ENCODE data around the gene PPP2R5C. TPM values are rescaled to one million over a fixed set of nuclear protein-coding genes. Genes with fewer than 3 reads are reported as not detected.

PPP2R5C gene
- total RNA-seq, 1 donor from 2014 or later, result 55.3 TPM

- no peak overlapping the region for H3K9ac ChIP-seq (ENCODE audit: low read depth in 1 of 3, low read length in 3 of 3)
- no peak overlapping the region for H3K4me3 ChIP-seq (ENCODE audit: low read length in 3 of 3)
- peaks cover 0 to 9% (median 0%) of the 10 kb centered on the region in 3 donors for H3K4me1 ChIP-seq (ENCODE audit: control insufficient read depth in 3 of 3, insufficient read depth in 3 of 3, low read length in 3 of 3)
- H3K27me3 ChIP-seq (ENCODE audit: control insufficient read depth in 3 of 3, insufficient read depth in 3 of 3, low read length in 3 of 3), result no peaks in the 10 kb centered on the region
- peaks cover 3 to 8% (median 5%) of the 10 kb centered on the region in 3 donors for H3K36me3 ChIP-seq (ENCODE audit: control insufficient read depth in 3 of 3, insufficient read depth in 3 of 3, low read length in 3 of 3)
- no peak overlapping the region for H3K27ac ChIP-seq (ENCODE audit: low read depth, low read length)
- no peaks in the 10 kb centered on the region for H3K9me3 ChIP-seq (ENCODE audit: control insufficient read depth in 3 of 3, low read length in 3 of 3)
Measured at GRCh38 chr14:101865288-101865687, 103.8 kb downstream of the PPP2R5C start.

DNA sequence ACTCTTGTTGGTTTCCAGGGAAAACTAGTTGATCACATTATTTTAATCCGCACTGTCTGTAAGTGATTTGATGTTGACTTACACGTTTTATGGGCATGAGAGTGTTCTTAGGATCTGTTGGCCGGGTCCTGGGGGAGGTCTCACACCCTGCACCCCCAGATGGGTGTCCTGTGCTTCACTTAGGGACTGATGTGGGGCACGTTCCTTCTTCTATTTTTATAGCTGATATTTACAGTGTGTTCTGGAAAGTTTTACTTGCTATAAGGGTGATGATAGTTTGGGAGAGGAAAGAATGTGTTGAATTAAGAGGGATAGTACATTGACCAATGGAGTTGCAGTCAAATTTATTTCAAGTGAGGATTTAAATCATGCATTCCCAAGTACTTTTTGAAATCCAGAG is 106.3 kb downstream of the PPP2R5C start:
- Histone ChIP-seq H3K4me1 (ENCODE audit: control insufficient read depth in 3 of 3, insufficient read depth in 3 of 3, low read length in 3 of 3) (peaks cover 0 to 3% (median 0%) of the 10 kb centered on the region in 3 donors), H3K4me3 (ENCODE audit: low read length in 3 of 3) (no peak overlapping the region), H3K9ac (ENCODE audit: low read depth in 1 of 3, low read length in 3 of 3) (no peak overlapping the region), H3K9me3 (ENCODE audit: control insufficient read depth in 3 of 3, low read length in 3 of 3) (no peaks in the 10 kb centered on the region), H3K27ac (ENCODE audit: low read depth, low read length) (no peak overlapping the region), H3K36me3 (ENCODE audit: control insufficient read depth in 3 of 3, insufficient read depth in 3 of 3, low read length in 3 of 3) (peaks cover 0 to 8% (median 5%) of the 10 kb centered on the region in 3 donors), H3K27me3 (ENCODE audit: control insufficient read depth in 3 of 3, insufficient read depth in 3 of 3, low read length in 3 of 3) (no peaks in the 10 kb centered on the region)

- H3K4me1 ChIP-seq (ENCODE audit: control insufficient read depth in 3 of 3, insufficient read depth in 3 of 3, low read length in 3 of 3), result peaks cover 0 to 2% (median 0%) of the 10 kb centered on the region in 3 donors
- no peaks in the 10 kb centered on the region for H3K27me3 ChIP-seq (ENCODE audit: control insufficient read depth in 3 of 3, insufficient read depth in 3 of 3, low read length in 3 of 3)
- no peak overlapping the region for H3K27ac ChIP-seq (ENCODE audit: low read depth, low read length)
- H3K9me3 ChIP-seq (ENCODE audit: control insufficient read depth in 3 of 3, low read length in 3 of 3), result no peaks in the 10 kb centered on the region
- H3K4me3 ChIP-seq (ENCODE audit: low read length in 3 of 3), result no peak overlapping the region
- H3K9ac ChIP-seq (ENCODE audit: low read depth in 1 of 3, low read length in 3 of 3), result no peak overlapping the region
- peaks cover 0 to 8% (median 4%) of the 10 kb centered on the region in 3 donors for H3K36me3 ChIP-seq (ENCODE audit: control insufficient read depth in 3 of 3, insufficient read depth in 3 of 3, low read length in 3 of 3)
Measured at GRCh38 chr14:101869217-101869616, 107.7 kb downstream of the PPP2R5C start.

GRCh38 chr14:101870273-101870939 is 108.9 kb downstream of the PPP2R5C start:
- H3K9me3 ChIP-seq (ENCODE audit: control insufficient read depth in 3 of 3, low read length in 3 of 3), result no peaks in the 10 kb centered on the region
- H3K4me3 ChIP-seq (ENCODE audit: low read length in 3 of 3), result no peak overlapping the region
- no peak overlapping the region for H3K27ac ChIP-seq (ENCODE audit: low read depth, low read length)
- no peak overlapping the region for H3K9ac ChIP-seq (ENCODE audit: low read depth in 1 of 3, low read length in 3 of 3)
- H3K27me3 ChIP-seq (ENCODE audit: control insufficient read depth in 3 of 3, insufficient read depth in 3 of 3, low read length in 3 of 3), result no peaks in the 10 kb centered on the region
- peaks cover 0 to 2% (median 0%) of the 10 kb centered on the region in 3 donors for H3K4me1 ChIP-seq (ENCODE audit: control insufficient read depth in 3 of 3, insufficient read depth in 3 of 3, low read length in 3 of 3)
- peaks cover 0 to 1% (median 0%) of the 10 kb centered on the region in 3 donors for H3K36me3 ChIP-seq (ENCODE audit: control insufficient read depth in 3 of 3, insufficient read depth in 3 of 3, low read length in 3 of 3)

GRCh38 chr14:101872346-101872745 is 110.8 kb downstream of the PPP2R5C start:
- Histone ChIP-seq H3K27me3 (ENCODE audit: control insufficient read depth in 3 of 3, insufficient read depth in 3 of 3, low read length in 3 of 3) (no peaks in the 10 kb centered on the region), H3K9ac (ENCODE audit: low read depth in 1 of 3, low read length in 3 of 3) (no peak overlapping the region), H3K9me3 (ENCODE audit: control insufficient read depth in 3 of 3, low read length in 3 of 3) (no peaks in the 10 kb centered on the region), H3K4me3 (ENCODE audit: low read length in 3 of 3) (no peak overlapping the region), H3K36me3 (ENCODE audit: control insufficient read depth in 3 of 3, insufficient read depth in 3 of 3, low read length in 3 of 3) (no peaks in the 10 kb centered on the region), H3K27ac (ENCODE audit: low read depth, low read length) (no peak overlapping the region), H3K4me1 (ENCODE audit: control insufficient read depth in 3 of 3, insufficient read depth in 3 of 3, low read length in 3 of 3) (peaks cover 1 to 10% (median 10%) of the 10 kb centered on the region in 3 donors)

- H3K36me3 ChIP-seq (ENCODE audit: control insufficient read depth in 3 of 3, insufficient read depth in 3 of 3, low read length in 3 of 3), result peaks cover 0 to 3% (median 1%) of the 10 kb centered on the region in 3 donors
- H3K27ac ChIP-seq (ENCODE audit: low read depth, low read length), result no peak overlapping the region
- H3K4me1 ChIP-seq (ENCODE audit: control insufficient read depth in 3 of 3, insufficient read depth in 3 of 3, low read length in 3 of 3), result peaks cover 7 to 17% (median 15%) of the 10 kb centered on the region in 3 donors
- no peak overlapping the region for H3K4me3 ChIP-seq (ENCODE audit: low read length in 3 of 3)
- no peak overlapping the region for H3K9ac ChIP-seq (ENCODE audit: low read depth in 1 of 3, low read length in 3 of 3)
- H3K27me3 ChIP-seq (ENCODE audit: control insufficient read depth in 3 of 3, insufficient read depth in 3 of 3, low read length in 3 of 3), result no peaks in the 10 kb centered on the region
- H3K9me3 ChIP-seq (ENCODE audit: control insufficient read depth in 3 of 3, low read length in 3 of 3), result no peaks in the 10 kb centered on the region
Measured at GRCh38 chr14:101873076-101873825, 111.7 kb downstream of the PPP2R5C start.

DNA sequence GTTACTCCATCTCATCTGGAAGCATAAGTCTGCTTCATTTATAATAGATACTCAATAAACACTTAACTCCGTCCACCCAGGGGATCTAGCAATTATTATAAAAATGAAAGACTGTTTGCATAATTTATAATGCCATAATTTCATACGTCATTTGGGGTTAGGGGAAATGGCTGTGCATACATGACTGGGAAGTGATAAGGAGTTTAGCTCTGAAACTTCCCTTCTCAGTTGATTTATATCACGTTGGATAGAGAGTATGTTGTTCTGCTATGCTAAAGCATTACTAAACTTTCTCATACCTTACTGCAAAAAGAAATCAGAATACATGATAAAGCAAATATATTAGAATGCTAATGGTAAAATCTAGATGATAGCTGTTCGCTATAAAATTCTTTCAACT is 112.5 kb downstream of the PPP2R5C start:
- Histone ChIP-seq H3K27me3 (ENCODE audit: control insufficient read depth in 3 of 3, insufficient read depth in 3 of 3, low read length in 3 of 3) (no peaks in the 10 kb centered on the region), H3K9ac (ENCODE audit: low read depth in 1 of 3, low read length in 3 of 3) (no peak overlapping the region), H3K36me3 (ENCODE audit: control insufficient read depth in 3 of 3, insufficient read depth in 3 of 3, low read length in 3 of 3) (peaks cover 0 to 3% (median 3%) of the 10 kb centered on the region in 3 donors), H3K4me1 (ENCODE audit: control insufficient read depth in 3 of 3, insufficient read depth in 3 of 3, low read length in 3 of 3) (peaks cover 7 to 24% (median 17%) of the 10 kb centered on the region in 3 donors), H3K9me3 (ENCODE audit: control insufficient read depth in 3 of 3, low read length in 3 of 3) (no peaks in the 10 kb centered on the region), H3K27ac (ENCODE audit: low read depth, low read length) (no peak overlapping the region), H3K4me3 (ENCODE audit: low read length in 3 of 3) (no peak overlapping the region)

GRCh38 chr14:101875041-101875726 is 113.7 kb downstream of the PPP2R5C start:
- H3K9ac ChIP-seq (ENCODE audit: low read depth in 1 of 3, low read length in 3 of 3), result no peak overlapping the region
- H3K36me3 ChIP-seq (ENCODE audit: control insufficient read depth in 3 of 3, insufficient read depth in 3 of 3, low read length in 3 of 3), result peaks cover 0 to 3% (median 3%) of the 10 kb centered on the region in 3 donors
- peaks cover 7 to 33% (median 17%) of the 10 kb centered on the region in 3 donors for H3K4me1 ChIP-seq (ENCODE audit: control insufficient read depth in 3 of 3, insufficient read depth in 3 of 3, low read length in 3 of 3)
- H3K4me3 ChIP-seq (ENCODE audit: low read length in 3 of 3), result no peak overlapping the region
- H3K27me3 ChIP-seq (ENCODE audit: control insufficient read depth in 3 of 3, insufficient read depth in 3 of 3, low read length in 3 of 3), result no peaks in the 10 kb centered on the region
- no peaks in the 10 kb centered on the region for H3K9me3 ChIP-seq (ENCODE audit: control insufficient read depth in 3 of 3, low read length in 3 of 3)
- H3K27ac ChIP-seq (ENCODE audit: low read depth, low read length), result no peak overlapping the region

DNA sequence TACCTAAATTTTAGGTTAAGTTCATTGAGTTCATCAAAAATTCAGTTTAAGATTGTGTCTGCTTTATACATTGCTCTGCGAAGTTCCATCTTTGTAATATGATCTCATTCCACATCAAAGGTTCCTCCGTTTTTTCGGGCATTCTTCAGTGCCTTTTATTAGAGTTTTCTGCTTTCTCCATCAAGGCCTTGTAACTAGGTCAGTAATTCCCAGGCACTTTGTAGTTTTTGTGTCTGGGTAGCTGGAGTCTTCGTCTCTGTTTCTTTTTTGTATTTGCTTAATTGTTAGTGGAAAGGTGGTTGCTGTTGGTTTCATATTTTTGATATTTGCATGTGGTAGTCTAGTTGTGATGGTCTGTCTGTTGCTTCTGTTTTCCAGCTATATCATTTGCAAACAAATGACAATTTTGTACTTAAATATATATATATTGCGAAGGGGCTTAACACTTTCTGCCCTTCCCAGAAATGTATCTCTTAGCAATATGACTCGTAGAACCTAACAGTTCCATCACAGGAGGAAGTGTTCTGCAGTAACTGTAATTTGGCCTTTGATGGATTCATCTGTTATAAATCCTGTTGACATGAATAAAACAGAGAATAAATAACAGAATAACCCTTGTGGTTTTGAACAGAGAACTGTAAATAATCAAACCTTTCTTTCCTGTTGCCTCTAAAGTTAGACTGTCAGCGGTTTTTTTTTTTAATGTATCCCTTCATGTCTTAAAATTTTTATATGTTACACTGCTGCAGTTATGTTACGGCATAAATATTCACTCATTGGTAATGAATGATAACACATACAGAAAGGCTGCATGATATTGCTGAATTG is 114.4 kb downstream of the PPP2R5C start:
- Histone ChIP-seq H3K9me3 (ENCODE audit: control insufficient read depth in 3 of 3, low read length in 3 of 3) (no peaks in the 10 kb centered on the region), H3K27me3 (ENCODE audit: control insufficient read depth in 3 of 3, insufficient read depth in 3 of 3, low read length in 3 of 3) (no peaks in the 10 kb centered on the region), H3K4me1 (ENCODE audit: control insufficient read depth in 3 of 3, insufficient read depth in 3 of 3, low read length in 3 of 3) (peaks cover 7 to 33% (median 17%) of the 10 kb centered on the region in 3 donors), H3K4me3 (ENCODE audit: low read length in 3 of 3) (no peak overlapping the region), H3K36me3 (ENCODE audit: control insufficient read depth in 3 of 3, insufficient read depth in 3 of 3, low read length in 3 of 3) (peaks cover 0 to 3% (median 3%) of the 10 kb centered on the region in 3 donors), H3K9ac (ENCODE audit: low read depth in 1 of 3, low read length in 3 of 3) (no peak overlapping the region), H3K27ac (ENCODE audit: low read depth, low read length) (peak overlapping the region; percentile 3)
